Stimulated activated effector memory CD8-positive, alpha-beta T cell treated with anti-CD3 and anti-CD28 coated beads, Interleukin-12 subunit alpha, Interleukin-12 subunit beta, amount 100 ng/mL, for 72 hours (primary cell): ENCODE measurements around the gene SLC36A1.
A peak's percentile ranks its signal among the peaks of the same experiment; 100 is the strongest.
"Not testable (repeated sequence)": the region's sequence is repeated elsewhere in the genome, so short reads cannot be mapped to it uniquely, and the experiment has no call there.

Source experiments
- ATAC-seq: fragments of 150-1000 bp; cut with Tn5 transposase; 2 replicates; pipeline ENCODE4 v1.10.0; 2021
- DNase-seq, 2 donors: peaks; one replicate each; pipeline ENCODE4 v3.0.0; 2021 to 2022; ENCODE audit warnings: low spot score in 2 of 2
- H3K27ac Mint-ChIP-seq: one replicate; pipeline ENCODE4 v1.8.0; 2022; ENCODE audit warnings: mild to moderate bottlenecking, mixed read lengths
- H3K36me3 Mint-ChIP-seq: one replicate; pipeline ENCODE4 v1.8.0; 2022; ENCODE audit warnings: mild to moderate bottlenecking, mixed read lengths
- H3K4me1 Mint-ChIP-seq: one replicate; pipeline ENCODE4 v1.8.0; 2022; ENCODE audit warnings: mixed read lengths
- H3K4me3 Mint-ChIP-seq: one replicate; pipeline ENCODE4 v1.8.0; 2022; ENCODE audit warnings: mild to moderate bottlenecking, mixed read lengths
- H3K9me3 Mint-ChIP-seq: one replicate; pipeline ENCODE4 v1.8.0; 2022; ENCODE audit warnings: mixed read lengths

SLC36A1 gene

DNA sequence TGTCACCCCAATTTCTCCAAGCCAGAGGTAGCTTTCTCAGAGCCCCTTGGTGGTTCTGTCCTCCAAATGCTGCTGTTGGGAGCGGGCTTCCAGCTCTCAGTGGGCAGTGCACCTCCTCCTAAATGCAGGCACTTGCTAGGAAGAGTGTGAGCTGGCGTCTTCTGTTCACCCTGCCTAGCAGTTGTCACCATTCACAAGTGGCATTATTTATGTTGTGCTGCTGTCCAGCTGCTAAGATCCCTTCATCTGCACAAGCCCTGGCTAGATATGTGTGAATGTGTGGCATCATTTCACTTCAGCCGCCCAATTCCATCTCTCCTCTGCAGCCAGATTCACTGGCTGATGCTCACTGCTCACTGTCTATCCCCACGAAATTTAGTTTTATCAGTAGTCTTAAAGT is 43.7 kb downstream of the SLC36A1 start:
- no peak for ATAC-seq
- no peaks in the 10 kb centered on the region for H3K36me3 Mint-ChIP-seq
- no peak overlapping the region for H3K4me3 Mint-ChIP-seq
- H3K27ac Mint-ChIP-seq = no peak overlapping the region
- DNase-seq = no peak
- no peaks in the 10 kb centered on the region for H3K4me1 Mint-ChIP-seq
- H3K9me3 Mint-ChIP-seq = no peaks in the 10 kb centered on the region

DNA sequence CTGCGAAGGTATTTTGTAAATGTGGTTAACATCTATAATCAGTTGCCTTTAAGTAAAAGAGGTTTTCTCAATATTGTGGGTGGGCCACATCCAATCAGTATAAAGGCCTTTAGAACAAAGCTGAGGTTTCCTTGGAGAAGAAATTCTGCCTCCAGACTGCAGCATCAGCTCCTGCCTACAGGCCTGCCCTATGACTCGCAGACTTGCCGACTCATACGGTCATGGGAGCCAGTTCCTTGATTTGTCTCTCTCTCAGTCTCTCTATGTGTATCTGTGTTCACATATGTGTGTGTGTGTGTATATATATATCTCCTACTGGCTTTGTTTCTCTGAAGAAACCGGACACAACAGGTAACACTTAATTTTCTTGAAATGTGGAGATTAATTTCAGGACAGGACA is 45.3 kb downstream of the SLC36A1 start:
- H3K27ac Mint-ChIP-seq = no peak overlapping the region
- H3K9me3 Mint-ChIP-seq = no peaks in the 10 kb centered on the region
- H3K4me3 Mint-ChIP-seq = no peak overlapping the region
- ATAC-seq (peak; percentile 68), DNase-seq (no peak)
- H3K4me1 Mint-ChIP-seq = no peaks in the 10 kb centered on the region
- H3K36me3 Mint-ChIP-seq = no peaks in the 10 kb centered on the region

DNA sequence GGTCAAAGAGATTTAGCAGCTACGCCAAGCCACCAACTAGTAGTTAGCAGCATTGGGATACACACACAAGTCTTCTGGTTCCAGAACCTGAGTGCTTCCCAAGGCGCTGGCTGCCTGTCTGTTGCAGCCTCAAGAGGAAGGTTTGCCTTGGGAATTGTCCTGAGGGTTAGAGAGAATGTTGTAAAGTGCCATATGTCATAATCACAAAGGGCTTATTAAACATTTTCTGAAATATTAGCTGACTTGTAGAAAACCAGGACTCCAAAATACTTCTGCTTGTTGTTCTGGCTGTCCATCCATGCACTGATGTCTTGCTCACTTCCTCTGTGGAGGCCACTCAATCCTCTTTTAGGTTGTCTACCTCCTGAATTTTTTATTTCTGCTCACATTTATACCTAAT is 46.3 kb downstream of the SLC36A1 start:
- H3K27ac Mint-ChIP-seq = no peak overlapping the region
- no peak overlapping the region for H3K4me3 Mint-ChIP-seq
- no peaks in the 10 kb centered on the region for H3K9me3 Mint-ChIP-seq
- ATAC-seq (no peak), DNase-seq (no peak)
- no peaks in the 10 kb centered on the region for H3K36me3 Mint-ChIP-seq
- no peaks in the 10 kb centered on the region for H3K4me1 Mint-ChIP-seq

DNA sequence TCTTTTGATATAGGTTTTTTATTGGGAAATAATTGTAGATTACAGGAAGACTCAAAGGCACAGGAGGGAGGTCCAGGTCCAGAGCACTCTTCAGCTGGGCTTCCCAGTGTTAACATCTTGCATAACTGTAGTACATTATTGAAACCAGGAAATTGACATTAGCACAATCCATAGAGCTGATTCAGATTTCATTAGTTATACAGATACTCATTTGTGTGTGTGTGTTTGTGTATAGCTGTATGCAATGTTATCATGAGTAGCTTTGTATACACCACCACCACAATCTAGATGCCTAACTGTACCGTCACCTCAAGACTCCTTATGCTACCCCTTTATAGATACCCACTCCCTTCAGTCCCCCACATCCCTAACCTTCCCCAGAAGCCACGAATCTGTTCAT is 47.9 kb downstream of the SLC36A1 start:
- H3K27ac Mint-ChIP-seq = no peak overlapping the region
- ATAC-seq (no peak), DNase-seq (no peak)
- H3K4me1 Mint-ChIP-seq = no peaks in the 10 kb centered on the region
- H3K4me3 Mint-ChIP-seq = no peak overlapping the region
- no peaks in the 10 kb centered on the region for H3K9me3 Mint-ChIP-seq
- H3K36me3 Mint-ChIP-seq = no peaks in the 10 kb centered on the region

DNA sequence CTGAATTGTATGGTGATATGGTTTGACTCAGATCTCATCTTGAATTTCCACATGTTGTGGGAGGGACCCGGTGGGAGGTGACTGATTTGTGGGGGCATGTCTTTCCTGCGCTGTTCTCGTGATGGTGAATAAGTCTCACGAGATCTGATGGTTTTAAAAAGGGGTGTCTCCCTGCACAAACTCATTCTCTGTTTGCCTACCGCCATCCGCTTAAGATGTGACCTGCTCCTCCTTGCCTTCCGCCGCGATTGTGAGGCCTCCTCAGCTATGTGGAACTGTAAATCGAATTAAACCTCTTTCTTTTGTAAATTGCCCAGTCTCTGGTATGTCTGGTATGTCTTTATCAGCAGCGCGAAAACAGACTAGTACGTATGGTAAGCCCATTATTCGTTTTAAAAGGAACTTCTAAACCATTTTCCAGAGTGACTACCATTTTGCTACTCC is 48.7 kb downstream of the SLC36A1 start:
- no peaks in the 10 kb centered on the region for H3K9me3 Mint-ChIP-seq
- H3K4me3 Mint-ChIP-seq = no peak overlapping the region
- H3K4me1 Mint-ChIP-seq = peaks cover 7% of the 10 kb centered on the region
- ATAC-seq (no peak), DNase-seq (no peak)
- H3K27ac Mint-ChIP-seq = no peak overlapping the region
- H3K36me3 Mint-ChIP-seq = no peaks in the 10 kb centered on the region

- DNase-seq = no peak
- Mint-ChIP-seq H3K4me3 (no peak overlapping the region), H3K4me1 (peaks cover 7% of the 10 kb centered on the region), H3K27ac (no peak overlapping the region), H3K36me3 (no peaks in the 10 kb centered on the region), H3K9me3 (no peaks in the 10 kb centered on the region)
- no peak for ATAC-seq
Measured at GRCh38 chr5:151497391-151498002, 50.1 kb downstream of the SLC36A1 start.

GRCh38 chr5:151498395-151499155 is 51.2 kb downstream of the SLC36A1 start:
- H3K4me3 Mint-ChIP-seq = no peak overlapping the region
- H3K4me1 Mint-ChIP-seq = peaks cover 7% of the 10 kb centered on the region
- ATAC-seq = no peak
- no peaks in the 10 kb centered on the region for H3K36me3 Mint-ChIP-seq
- DNase-seq = no peak
- no peak overlapping the region for H3K27ac Mint-ChIP-seq
- no peaks in the 10 kb centered on the region for H3K9me3 Mint-ChIP-seq

GRCh38 chr5:151499501-151500035 is 52.2 kb downstream of the SLC36A1 start:
- Mint-ChIP-seq H3K4me3 (no peak overlapping the region), H3K4me1 (peaks cover 7% of the 10 kb centered on the region), H3K9me3 (no peaks in the 10 kb centered on the region), H3K36me3 (no peaks in the 10 kb centered on the region), H3K27ac (no peak overlapping the region)
- ATAC-seq (no peak), DNase-seq (no peak)

GRCh38 chr5:151504006-151504405 is 56.6 kb downstream of the SLC36A1 start:
- no peak for DNase-seq
- Mint-ChIP-seq H3K27ac (no peak overlapping the region), H3K36me3 (no peaks in the 10 kb centered on the region), H3K4me1 (peaks cover 7% of the 10 kb centered on the region), H3K9me3 (no peaks in the 10 kb centered on the region), H3K4me3 (no peak overlapping the region)
- peak; percentile 52 for ATAC-seq

DNA sequence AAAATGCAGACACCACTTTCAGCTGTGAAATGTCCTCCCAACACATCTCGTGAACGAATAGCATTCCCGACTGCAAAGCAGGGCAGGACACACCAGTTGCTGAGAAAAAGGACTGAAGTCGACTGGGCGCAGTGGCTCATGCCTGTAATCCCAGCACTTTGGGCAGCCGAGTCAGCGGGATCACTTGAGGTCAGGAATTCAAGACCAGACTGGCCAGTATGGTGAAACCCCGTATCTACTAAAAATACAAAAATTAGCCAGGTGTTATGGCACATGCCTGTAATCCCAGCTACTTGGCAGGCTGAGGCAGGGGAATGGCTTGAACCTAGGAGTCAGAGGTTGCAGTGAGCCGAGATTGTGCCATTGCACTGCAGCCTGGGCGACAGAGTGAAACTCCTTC is 60.9 kb downstream of the SLC36A1 start:
- not testable (repeated sequence) for H3K9me3 Mint-ChIP-seq, H3K27ac Mint-ChIP-seq, H3K36me3 Mint-ChIP-seq, ATAC-seq, H3K4me3 Mint-ChIP-seq, DNase-seq, H3K4me1 Mint-ChIP-seq

- Mint-ChIP-seq H3K9me3 (no peaks in the 10 kb centered on the region), H3K27ac (no peak overlapping the region), H3K4me1 (no peaks in the 10 kb centered on the region), H3K36me3 (no peaks in the 10 kb centered on the region), H3K4me3 (no peak overlapping the region)
- no peak for DNase-seq
- ATAC-seq = no peak
Measured at GRCh38 chr5:151509231-151509630, 61.8 kb downstream of the SLC36A1 start.

DNA sequence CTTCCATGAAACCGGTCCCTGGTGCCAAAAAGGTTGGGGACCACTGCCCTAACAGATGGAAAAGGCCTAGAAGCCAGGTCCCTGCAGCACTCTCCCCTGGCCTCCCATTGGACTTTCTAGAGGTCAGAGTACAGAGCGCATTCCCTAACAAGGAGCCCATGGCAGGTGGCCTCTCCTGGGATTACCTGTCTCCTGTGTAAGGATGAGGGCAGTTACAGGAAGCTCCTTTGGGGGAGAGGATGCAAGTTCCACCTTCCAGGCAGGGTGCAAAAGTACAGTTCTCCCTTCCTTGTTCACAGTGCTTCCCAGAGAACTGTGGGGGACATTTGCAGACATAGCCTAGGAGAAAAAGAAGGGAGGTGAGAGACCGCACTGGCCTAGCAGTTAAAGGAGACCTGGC is 62.4 kb downstream of the SLC36A1 start:
- ATAC-seq (no peak), DNase-seq (no peak)
- H3K4me1 Mint-ChIP-seq = no peaks in the 10 kb centered on the region
- H3K9me3 Mint-ChIP-seq = no peaks in the 10 kb centered on the region
- no peak overlapping the region for H3K4me3 Mint-ChIP-seq
- H3K36me3 Mint-ChIP-seq = no peaks in the 10 kb centered on the region
- no peak overlapping the region for H3K27ac Mint-ChIP-seq

- H3K4me3 Mint-ChIP-seq = no peak overlapping the region
- no peak overlapping the region for H3K27ac Mint-ChIP-seq
- no peaks in the 10 kb centered on the region for H3K4me1 Mint-ChIP-seq
Measured at GRCh38 chr5:151517122-151517920, 69.9 kb downstream of the SLC36A1 start.

DNA sequence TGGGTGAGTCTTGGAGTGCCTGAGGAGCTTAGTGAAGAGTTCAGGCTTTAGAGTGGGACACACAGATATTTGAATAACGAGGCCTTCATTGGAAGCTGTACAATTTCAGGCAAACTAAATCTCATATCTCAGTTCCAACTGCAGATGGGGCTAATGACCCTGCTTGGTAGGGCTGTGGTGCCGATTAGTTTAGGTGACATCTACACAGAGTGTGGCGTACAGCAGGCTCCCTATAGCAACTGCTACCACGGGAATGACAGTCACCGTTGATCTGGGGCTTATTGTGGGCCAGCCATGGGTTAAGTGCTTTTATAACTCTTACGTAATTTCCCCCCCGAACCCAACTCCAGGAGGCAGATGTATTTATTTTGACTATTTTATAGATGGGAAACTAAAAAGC is 72.9 kb downstream of the SLC36A1 start:
- no peak for ATAC-seq
- DNase-seq = no peak
- H3K9me3 Mint-ChIP-seq = no peaks in the 10 kb centered on the region
- H3K27ac Mint-ChIP-seq = no peak overlapping the region
- no peaks in the 10 kb centered on the region for H3K4me1 Mint-ChIP-seq
- no peaks in the 10 kb centered on the region for H3K36me3 Mint-ChIP-seq
- no peak overlapping the region for H3K4me3 Mint-ChIP-seq

More at GRCh38 chr5:151517122-151517920, 69.9 kb downstream of the SLC36A1 start:
- DNase-seq = no peak
- Mint-ChIP-seq H3K36me3 (no peaks in the 10 kb centered on the region), H3K9me3 (no peaks in the 10 kb centered on the region)
- no peak for ATAC-seq

- Mint-ChIP-seq H3K27ac (no peak overlapping the region), H3K9me3 (no peaks in the 10 kb centered on the region), H3K4me1 (no peaks in the 10 kb centered on the region), H3K4me3 (no peak overlapping the region), H3K36me3 (no peaks in the 10 kb centered on the region)
- ATAC-seq (no peak), DNase-seq (no peak)
Measured at GRCh38 chr5:151522226-151522625, 74.8 kb downstream of the SLC36A1 start.
